ENCODE measurements around the gene TNRC6A.
"Not testable (repeated sequence)": the region's sequence is repeated elsewhere in the genome, so short reads cannot be mapped to it uniquely, and the experiment has no call there.

The TNRC6A gene

DNA sequence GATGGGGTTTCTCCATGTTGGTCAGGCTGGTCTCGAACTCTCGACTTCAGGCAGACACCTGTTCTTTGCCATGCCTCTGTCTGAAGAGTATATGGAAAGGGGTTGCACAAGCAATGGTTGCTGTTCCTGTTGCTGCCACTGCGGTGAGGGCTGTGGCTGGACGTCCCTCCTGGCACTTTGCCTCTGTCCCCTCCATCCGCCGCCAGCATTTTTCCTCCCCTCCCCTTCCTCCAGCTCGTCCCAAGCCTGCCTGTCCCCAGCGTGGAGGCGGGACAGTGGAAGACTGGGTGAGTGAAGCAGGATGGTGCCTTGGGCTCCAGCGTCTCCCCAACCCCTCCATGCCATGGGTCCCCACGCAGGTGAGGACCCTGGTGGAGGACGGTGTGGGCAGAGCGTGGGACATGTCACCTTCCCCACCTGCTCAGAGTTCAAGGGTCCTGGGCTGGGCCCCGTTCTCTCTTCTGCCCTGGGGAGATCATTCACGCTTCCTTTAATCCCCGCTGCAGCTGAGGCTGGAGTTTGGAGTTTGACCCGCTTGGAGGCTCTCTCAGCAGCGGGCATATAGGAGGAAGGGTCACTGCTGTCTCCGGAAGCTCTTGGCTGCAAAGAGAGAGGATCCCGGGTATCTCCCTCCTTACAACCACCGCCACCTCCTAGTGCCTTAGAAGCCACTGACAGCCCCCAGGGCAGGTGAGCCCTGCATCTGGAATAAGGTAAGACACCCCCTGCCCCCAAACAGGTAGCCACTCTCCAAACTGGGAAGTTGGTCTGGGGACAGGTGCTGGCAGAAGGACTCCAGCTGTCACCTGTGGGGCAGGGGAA lies 116.5 kb downstream of the TNRC6A start, which contains the start of gene SLC5A11:
Gene SLC5A11, plus strand, starts transcription at position 238 of the 822 bp plus-strand sequence. CDS start 12,681 bp downstream, outside the sequence.
- no peak for DNase-seq (ENCODE audit: low read depth in 2 of 2)

DNA sequence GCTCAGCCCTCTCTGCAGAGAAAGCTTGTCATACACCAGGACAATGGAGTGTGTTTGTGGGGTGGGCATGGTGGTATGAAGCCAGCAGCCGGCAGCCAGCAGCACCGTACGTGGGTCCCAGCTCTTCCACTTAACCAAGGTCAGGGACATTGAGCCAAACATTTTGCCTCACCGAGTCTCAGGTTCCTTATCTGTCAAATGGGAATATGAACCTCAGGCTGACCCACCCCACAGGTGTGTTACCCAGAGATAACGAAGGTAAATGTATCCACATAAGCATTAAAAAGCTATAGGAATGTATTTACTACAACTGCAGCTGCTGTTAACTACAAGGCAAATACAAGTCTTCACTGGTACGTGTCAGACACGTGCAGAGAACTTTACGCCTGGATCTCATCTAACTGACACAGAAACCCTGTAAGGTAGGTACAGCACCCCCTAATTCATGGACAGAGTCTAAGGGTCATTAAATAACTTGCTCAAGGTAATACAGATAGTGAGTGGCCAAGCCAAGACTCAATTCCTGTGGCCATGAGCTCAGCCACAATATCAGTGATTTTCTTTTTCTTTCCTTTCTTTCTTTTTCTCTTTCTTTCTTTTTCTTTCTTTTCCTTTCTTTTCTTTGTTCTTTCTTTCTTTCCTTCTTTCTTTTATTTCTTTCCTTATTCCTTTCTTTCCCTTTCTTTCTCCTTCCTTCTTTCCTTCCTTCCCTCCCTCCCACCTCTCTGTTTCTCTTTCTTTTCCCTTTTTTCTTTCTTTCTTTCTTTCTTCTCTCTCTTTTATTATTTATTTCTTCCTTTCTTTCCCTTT lies 117.3 kb downstream of the TNRC6A start:
- no peak for DNase-seq (ENCODE audit: low read depth in 2 of 2)

DNA sequence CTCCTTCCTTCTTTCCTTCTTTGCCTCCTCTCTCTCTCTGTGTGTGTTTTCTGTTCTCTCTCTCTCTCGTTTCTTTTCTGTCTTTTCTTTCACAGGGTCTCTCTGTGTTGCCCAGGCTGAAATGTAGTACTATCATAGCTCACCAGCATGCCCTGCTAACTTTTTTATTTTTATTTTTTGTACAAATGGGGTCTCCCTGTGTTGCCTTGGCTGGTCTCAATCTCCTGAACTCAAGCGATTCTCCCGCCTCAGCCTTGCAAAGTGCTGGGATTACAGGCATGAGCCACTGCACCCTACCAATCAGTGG lies 117.9 kb downstream of the TNRC6A start:
- no peak for DNase-seq (ENCODE audit: low read depth in 2 of 2)

DNA sequence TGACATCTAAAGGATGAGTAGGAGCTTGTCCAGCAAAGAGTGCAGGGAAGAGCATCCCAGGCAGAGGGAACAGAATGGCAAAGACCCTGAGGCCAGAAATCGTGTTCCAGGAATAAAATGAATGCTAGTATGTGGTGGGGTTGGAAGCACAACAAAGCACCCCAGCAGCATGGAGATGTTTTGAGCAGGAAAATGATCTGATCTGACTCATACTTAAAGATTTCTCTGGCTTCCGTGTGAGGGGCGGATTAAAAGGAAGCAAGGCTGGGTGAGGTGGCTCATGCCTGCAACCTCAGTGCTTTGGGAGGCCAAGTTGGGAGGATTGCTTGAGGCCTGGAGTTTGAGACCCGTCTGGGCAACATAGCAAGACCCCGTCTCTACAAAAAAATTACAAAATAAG lies 118.6 kb downstream of the TNRC6A start:
- DNase-seq (ENCODE audit: low read depth in 2 of 2) = no peak

DNA sequence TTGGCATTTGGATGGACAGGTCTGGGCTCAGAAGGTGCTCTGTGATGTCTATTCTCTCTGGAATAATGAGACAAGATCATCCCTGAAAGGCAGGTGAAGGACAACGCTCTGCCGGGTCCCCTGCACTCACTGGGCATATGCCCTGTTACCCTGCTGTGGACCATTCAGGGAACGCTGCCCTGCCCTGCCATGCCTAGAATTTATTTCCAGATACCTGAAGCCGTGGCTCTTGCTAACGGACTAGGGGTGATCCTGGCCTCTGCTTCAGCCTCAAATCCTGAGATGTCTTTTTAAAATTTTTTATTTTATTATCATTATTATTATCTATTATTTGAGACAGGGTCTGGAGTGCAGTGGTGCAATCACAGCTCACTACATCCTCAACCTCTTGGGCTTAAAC lies 120.2 kb downstream of the TNRC6A start:
- DNase-seq (ENCODE audit: low read depth in 2 of 2) = no peak

DNA sequence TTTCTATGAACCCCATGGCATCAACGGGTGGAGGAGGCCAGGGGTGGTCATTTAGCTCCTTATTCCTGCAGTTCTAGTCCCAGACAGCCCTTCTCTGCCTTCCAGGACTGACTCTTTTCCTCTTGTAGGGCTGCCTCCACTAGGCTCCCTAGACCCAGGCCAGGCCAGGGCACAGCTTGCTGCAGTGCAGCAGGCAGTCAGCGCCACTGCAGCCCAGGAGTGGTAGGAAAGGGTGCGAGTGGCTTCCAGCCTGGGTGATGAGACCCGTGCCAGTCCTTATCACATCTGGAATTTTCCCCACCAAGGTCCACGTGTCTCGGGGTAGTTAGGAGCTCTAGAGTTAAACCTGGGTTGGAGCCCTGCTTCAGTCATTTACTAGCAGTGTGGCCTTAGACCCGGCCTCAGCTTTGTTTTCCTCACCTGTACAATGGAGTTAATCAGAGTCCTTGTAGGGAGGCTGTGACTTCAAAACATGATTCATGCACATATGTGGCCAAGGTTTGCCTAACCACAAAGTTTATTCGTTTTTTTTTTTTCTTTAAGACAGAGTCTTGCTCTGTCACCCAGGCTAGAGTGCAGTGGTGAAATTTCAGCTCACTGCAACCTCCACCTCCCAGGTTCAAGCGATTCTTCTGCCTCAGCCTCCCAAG lies 121.0 kb downstream of the TNRC6A start:
- DNase-seq (ENCODE audit: low read depth in 2 of 2) = no peak

DNA sequence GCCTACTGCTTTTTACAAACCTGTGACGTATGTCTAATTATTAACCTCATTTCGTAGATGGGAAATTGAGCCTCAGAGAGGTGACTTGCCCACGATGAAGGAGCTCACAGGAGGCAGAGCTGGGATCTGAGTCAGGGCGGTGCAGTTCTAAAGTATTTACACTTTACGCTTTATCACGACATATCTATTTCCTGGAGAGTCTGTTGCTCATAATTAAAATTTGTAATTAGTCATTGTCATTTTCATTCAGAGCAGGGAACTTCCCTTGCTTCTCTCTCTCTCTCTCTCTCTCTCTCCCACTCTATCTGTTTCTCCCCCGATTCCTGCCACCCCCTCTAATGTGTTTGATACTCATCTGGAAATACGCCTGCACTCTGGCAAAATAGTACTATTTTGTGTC lies 122.2 kb downstream of the TNRC6A start:
- DNase-seq (ENCODE audit: low read depth in 2 of 2) = no peak

DNA sequence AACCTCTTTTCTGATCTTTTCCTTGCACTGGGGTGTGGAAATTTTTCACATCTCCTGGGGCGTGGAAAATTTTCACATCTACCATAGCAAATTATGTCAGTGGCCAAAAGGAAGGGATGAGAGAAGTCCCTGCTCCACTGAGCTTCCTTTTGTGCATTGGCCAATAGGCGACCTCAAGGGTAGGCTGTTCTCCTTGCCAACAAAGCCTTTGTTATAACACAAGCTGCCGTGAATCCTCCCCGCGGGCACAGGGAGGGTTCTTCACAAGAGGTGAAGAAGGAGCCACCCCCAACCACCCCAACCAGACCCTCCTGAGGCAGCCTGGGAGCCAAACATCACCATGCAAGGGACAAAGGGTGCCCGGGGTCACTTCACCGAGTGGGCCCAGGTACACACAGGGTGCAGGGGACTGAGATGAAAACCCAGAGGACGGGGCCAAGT lies 122.8 kb downstream of the TNRC6A start:
- no peak for DNase-seq (ENCODE audit: low read depth in 2 of 2)

DNA sequence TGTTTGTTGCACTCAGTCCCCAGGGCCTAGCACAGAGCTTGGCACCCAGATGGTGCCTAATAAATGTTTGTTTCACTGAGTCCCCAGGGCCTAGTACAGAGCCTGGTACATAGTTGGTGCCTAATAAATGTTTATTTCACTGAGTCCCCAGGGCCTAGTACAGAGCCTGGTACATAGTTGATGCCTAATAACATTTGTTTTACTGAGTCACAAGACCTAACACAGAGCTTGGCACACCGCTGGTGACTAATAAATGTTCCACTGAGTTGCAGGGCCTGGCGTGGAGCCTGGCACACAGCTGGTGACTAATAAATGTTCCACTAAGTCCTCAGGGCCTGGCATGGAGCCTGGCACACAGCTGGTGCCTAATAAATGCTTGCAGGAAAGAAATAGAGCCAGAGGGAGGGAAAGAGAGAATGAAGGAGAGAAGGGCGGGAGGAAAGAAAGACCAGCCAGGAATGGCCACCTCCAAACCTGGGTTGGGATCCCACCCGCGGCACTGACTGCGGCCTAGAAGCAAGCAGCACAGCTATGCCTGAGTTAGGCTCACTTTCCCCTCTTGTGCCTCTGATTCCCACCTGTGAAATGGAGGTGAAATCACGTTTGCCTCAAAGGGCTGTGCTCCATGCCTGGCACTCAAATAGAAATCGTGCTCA lies 123.8 kb downstream of the TNRC6A start:
- DNase-seq (ENCODE audit: low read depth in 2 of 2) = no peak

DNA sequence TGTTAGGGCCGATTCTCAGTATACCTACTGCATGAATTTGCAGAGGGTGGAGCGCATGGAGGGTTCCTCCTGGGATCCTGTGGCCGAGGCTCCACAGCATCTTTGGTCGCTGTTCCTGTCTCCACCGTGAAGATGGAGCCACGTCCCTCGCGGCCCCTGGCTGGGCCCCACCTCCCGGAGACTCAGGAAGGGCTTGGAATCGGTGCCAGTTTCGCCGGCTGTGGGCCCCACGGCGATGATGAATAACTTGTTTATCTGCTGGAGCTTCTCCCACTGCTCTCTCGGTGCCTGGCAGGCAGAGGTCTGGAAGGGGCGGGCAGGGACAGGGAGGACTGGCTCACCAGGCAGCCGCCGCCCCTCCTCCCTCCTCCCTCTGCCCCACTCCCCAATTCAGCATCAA lies 124.4 kb downstream of the TNRC6A start:
- no peak for DNase-seq (ENCODE audit: low read depth in 2 of 2)

DNA sequence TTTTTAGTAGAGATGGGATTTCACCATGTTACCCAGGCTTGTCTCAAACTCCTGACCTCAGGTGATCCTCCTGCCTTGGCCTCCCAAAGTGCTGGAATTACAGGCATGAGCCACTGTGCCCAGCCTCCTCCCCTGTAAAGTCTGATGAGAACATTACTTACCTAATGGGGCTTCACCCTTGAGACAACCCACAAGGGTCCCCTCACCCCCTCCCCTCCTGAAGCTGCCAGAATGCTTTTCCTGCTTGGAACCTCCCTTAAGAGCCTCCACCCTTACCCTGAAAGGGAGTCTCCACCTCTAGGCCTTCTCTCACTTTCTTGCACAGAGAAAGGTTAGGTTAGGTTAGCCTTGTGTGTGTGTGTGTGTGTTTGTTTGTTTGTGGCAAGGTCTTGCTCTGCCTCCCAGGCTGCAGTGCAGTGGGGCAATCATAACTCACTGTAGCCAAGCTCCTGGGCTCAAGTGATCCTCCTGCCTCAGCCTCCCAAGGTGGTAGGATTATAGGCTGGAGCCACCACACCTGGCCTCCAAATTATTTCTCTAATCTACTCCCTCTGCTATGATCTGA lies 125.2 kb downstream of the TNRC6A start:
- DNase-seq (ENCODE audit: low read depth in 2 of 2) = no peak

DNA sequence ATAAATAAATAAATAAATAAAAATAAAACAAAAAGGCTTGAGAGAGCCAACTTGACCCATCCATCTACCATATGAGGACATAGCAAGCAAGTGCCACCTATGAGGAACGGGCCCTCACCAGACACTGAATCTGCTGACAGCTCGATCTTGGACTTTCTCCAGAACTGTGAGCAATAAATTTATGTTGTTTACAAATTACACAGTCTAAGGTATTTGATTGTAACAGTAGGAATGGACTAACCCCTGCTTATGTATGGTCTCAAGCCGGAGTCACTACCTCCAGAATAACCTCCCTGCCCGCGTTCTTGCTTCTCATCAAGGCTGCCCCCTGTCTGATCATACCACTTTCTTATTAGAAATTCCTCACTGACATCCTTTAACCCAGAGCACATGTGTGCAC lies 126.2 kb downstream of the TNRC6A start:
- no peak for DNase-seq (ENCODE audit: low read depth in 2 of 2)

DNA sequence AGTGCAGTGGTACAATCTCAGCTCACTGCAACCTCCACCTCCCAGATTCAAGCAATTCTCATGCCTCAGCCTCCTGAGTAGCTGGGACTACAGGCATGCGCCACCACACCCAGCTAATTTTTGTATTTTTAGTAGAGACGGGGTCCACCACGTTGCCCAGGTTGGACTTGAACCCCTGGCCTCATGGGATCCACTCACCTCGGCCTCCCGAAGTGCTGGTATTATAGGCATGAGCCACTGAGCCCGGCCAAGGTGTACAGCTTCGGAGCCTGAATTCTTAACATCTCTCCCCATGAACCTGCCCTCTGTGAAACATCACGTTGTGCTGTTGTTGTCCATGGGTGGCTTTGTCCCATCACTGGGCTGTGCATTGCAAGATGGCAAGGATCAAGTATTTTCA lies 127.4 kb downstream of the TNRC6A start:
- not testable (repeated sequence) for DNase-seq (ENCODE audit: low read depth in 2 of 2)

DNA sequence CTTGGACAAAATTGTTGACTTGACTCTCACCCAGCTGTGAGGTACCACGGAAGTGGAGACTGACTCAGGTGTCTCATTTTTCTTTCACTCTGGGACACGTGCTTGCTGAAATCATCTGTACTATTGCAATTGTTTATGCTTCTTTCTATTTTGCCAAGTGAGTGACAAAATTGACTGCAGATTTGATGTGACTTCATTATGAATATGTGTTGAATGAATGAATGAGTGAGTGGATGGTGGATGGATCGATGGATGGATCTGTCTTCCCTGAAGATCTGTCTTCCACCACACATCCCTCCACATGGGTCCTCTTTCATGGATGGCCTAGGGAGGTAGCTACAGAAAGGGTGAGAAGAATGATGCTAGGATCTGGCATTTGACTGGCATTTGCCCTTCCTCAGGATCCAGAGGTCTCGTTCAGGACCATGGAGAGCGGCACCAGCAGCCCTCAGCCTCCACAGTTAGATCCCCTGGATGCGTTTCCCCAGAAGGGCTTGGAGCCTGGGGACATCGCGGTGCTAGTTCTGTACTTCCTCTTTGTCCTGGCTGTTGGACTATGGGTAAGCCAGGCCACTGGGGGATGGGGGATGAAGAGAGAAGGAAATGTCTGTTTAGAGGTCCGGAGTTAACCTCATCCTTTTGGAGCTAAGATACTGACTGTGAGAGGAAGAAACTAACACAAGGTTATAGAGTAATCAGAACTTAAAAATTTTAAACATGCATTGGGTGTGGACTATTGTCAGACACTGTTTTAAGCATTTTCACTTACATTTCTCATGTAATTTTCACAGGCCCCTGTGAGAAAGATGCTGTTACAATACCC lies 129.0 kb downstream of the TNRC6A start:
- peak; percentile 15 to 28 for DNase-seq (ENCODE audit: low read depth in 2 of 2)

DNA sequence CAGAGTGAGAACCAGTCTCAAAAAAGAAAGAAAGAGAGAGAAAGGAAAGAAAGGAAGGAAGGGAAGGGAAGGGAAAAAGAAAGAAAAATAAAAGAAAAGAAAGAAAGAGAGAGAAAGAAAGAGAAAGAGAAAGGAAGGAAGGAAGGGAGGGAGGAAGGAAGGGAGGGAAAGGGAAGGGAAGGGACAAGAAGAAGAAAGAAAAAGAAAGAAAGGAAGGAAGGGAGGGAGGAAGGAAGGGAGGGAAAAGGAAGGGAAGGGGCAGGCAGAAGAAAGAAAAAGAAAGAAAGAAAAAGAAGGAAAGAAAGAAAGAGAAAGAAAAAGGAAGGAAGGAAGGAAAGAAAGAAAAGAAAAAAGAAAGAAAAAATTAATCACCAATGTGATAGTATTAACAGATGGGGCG lies 132.0 kb downstream of the TNRC6A start:
- no peak for DNase-seq (ENCODE audit: low read depth in 2 of 2)

DNA sequence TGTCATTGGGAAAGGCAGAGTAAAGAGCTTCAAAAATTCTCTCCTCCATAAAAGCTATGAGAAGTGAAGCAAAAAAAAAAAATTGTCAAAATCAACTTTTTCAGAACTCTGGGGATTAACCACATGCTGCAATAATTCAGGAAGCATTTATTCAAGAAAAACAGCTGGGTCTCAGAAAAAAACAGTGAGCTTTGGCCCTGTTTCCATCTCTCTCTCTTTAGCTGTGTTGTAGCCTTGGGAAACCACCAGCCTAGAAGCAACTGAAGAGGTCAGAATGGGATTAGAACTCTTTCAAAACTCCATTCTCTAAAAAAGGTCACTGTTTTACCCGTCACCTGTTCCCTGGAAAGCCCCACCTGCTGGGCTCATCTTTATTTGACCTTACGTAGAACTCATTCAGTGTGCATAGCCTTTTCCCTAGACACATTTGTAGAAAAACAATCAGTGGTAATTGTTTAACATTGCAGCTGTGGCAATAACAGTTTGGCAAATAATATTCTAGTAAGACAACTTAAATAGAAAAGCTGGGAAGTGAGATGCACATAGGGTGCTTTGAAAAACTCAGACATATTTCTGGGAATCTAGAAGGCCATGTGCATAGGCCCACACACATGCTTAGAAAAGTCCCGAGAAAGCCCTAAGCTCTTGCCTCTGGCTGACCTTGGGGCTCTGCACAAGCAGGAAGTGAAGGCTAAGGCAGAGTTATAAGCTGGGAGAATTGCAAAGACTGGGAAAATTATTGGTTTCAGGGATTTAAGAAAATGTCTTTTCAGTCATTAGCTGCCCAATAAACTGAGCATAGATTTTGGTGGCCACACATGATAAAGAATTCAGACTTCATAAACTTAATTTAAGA lies 134.4 kb downstream of the TNRC6A start:
- DNase-seq (ENCODE audit: low read depth in 2 of 2) = no peak

DNA sequence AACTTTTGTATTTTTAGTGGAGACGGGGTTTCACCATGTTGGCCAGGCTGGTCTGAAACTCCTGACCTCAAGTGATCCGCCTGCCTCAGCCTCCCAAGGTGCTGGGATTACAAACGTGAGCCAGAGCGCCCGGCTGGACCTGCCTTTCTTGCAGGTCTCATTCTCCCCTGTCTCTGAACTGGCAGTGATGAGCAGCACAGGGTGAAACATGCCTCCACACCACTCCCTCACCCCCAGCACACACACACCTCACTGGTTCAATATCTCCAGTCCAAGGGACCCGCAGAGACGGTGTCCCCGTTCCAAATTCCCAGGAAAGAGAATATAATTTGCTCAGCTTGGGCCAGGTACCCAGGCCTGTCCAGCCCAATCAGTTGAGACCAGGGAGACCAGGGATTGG lies 139.6 kb downstream of the TNRC6A start:
- no peak for DNase-seq (ENCODE audit: low read depth in 2 of 2)

DNA sequence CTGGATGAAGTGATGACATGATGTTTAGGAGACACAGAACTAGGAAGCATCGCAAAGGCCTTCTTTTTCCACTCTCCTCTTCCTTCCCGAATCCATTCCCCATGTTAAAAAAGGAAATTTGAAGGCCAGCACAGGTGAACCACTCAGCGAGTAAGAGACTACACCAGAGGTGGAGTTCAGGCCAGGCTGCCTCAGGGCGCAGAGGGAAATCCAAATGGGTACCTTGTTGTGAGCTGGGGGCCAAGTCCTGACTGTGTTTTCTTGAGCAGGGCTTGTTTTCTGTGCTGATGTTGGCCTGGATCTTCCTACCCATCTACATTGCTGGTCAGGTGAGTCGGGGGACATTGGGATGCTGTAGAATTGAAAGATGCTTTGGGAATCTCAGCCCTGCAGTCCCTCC lies 142.4 kb downstream of the TNRC6A start:
- DNase-seq (ENCODE audit: low read depth in 2 of 2) = no peak

DNA sequence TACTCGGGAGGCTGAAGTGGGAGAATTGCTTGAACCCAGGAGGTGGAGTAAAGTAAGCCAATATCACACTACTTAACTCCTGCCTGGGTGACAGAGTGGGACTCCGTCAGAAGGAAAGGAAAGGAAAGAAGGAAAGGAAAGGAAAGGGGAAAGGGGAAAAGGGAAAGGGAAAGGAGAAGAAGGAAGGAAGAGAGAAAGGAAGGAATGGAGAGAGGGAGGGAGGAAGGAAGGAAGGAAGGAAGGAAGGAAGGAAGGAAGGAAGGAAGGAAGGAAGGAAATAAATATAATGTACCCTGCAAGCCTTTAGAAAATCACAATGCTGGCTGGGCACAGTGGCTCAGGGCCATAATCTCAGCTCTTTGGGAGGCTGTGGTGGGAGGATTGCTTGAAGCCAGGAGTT lies 143.6 kb downstream of the TNRC6A start:
- no peak for DNase-seq (ENCODE audit: low read depth in 2 of 2)

DNA sequence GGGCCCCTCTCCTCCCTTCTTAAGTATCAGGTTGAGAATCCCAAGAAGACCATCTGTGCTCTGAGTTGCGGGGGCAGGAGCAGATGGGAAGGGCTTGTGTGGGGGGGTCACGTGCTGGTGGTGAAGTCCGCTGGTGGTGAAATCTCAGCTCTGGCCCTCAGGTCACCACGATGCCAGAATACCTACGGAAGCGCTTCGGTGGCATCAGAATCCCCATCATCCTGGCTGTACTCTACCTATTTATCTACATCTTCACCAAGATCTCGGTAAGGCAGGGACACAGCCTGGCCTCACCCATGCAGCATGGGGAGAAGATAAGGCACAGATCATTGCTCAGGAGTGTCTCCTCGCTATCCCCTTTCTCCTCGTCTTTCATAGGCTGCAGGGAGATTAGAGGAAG lies 146.0 kb downstream of the TNRC6A start:
- DNase-seq (ENCODE audit: low read depth in 2 of 2) = no peak
